ENCODE data around the gene ETV1.

ETV1 gene

DNA sequence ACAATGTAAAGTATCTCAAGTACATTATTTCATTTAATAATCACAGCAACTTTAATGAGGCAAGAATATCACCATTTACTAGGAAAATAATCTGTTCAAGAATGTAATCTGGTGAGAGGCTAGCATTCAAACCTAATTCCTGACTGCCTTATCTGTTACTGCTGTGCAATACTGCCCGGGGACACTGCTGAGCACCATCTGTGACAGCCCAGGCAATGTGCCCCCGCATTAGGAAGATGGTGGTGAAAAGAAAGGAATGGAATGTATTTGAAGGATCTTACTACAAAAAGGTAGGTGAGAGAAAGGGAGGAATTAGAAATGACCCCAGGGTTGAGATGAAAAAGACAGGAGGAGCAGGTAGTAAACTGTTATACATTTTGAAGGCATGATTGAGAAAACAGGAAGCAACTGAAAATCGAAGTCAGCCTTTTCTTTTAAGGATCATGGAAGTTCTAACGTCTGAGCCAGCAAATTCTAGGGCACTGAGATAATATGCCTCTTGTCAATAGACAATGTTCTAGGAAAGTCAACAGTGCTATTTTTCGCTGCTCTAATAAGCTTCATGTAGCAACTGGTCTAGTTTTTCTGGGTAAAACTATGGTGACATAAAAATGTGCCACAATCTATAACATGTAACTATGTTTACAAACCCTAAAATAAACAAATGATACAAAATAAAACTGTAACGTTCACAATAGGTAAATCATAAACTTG, 90.4 kb downstream of the ETV1 start:
- Histone ChIP-seq H3K36me3 (ENCODE audit: insufficient read depth, low read length) (no peaks in the 10 kb centered on the region), H3K9ac (ENCODE audit: low read length) (no peak overlapping the region), H3K27me3 (ENCODE audit: control insufficient read depth in 1 of 2, insufficient read depth in 2 of 2, low read length in 2 of 2) (no peaks in the 10 kb centered on the region), H3K4me1 (ENCODE audit: insufficient read depth, low read length) (no peaks in the 10 kb centered on the region), H3K27ac (ENCODE audit: low read depth, low read length) (no peak overlapping the region), H3K4me3 (ENCODE audit: low read depth in 1 of 2, low read length in 2 of 2) (no peak overlapping the region), H3K9me3 (ENCODE audit: low read length) (no peaks in the 10 kb centered on the region)

DNA sequence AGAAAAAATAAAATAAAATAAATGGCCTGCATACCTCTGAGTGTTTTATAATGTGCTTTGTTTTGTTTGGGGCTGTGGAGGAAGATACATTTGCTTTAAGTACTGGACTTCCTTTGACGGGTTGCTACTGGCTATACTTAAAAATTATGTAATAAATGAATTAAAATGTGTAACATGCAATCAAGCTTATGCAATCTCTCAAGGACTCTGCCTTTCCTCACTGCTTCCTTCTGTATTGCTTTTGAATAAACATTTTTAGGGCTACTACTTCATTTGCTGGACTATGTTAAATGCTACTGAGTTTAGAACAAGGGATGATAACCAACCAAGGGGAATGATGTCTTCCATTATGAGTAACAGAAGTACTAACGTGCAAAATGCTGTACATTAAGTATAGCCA, 91.6 kb downstream of the ETV1 start:
- Histone ChIP-seq H3K9me3 (ENCODE audit: low read length) (no peaks in the 10 kb centered on the region), H3K4me1 (ENCODE audit: insufficient read depth, low read length) (no peaks in the 10 kb centered on the region), H3K9ac (ENCODE audit: low read length) (no peak overlapping the region), H3K4me3 (ENCODE audit: low read depth in 1 of 2, low read length in 2 of 2) (no peak overlapping the region), H3K27ac (ENCODE audit: low read depth, low read length) (no peak overlapping the region), H3K27me3 (ENCODE audit: control insufficient read depth in 1 of 2, insufficient read depth in 2 of 2, low read length in 2 of 2) (no peaks in the 10 kb centered on the region), H3K36me3 (ENCODE audit: insufficient read depth, low read length) (no peaks in the 10 kb centered on the region)

DNA sequence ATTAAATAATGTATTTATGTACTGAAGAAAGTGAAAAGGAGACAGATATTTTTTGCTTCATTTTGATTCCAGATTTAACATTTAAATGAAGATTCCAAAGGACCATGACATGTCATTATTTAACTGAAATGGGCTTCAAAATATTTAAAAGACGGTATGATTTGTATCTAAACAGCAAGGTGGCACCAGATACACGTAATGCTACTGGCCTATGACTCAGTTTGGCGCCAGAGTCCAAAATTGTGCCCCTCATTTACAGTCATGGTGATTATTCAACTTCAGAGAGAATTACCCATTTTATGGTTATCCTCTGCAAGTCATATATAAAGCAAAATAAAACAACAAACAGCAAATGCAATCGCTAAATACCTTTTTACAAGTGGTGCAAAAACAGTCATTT, 94.5 kb downstream of the ETV1 start:
- Histone ChIP-seq H3K36me3 (ENCODE audit: insufficient read depth, low read length) (no peaks in the 10 kb centered on the region), H3K9me3 (ENCODE audit: low read length) (no peaks in the 10 kb centered on the region), H3K4me3 (ENCODE audit: low read depth in 1 of 2, low read length in 2 of 2) (no peak overlapping the region), H3K9ac (ENCODE audit: low read length) (no peak overlapping the region), H3K27ac (ENCODE audit: low read depth, low read length) (no peak overlapping the region), H3K4me1 (ENCODE audit: insufficient read depth, low read length) (no peaks in the 10 kb centered on the region), H3K27me3 (ENCODE audit: control insufficient read depth in 1 of 2, insufficient read depth in 2 of 2, low read length in 2 of 2) (no peaks in the 10 kb centered on the region)

DNA sequence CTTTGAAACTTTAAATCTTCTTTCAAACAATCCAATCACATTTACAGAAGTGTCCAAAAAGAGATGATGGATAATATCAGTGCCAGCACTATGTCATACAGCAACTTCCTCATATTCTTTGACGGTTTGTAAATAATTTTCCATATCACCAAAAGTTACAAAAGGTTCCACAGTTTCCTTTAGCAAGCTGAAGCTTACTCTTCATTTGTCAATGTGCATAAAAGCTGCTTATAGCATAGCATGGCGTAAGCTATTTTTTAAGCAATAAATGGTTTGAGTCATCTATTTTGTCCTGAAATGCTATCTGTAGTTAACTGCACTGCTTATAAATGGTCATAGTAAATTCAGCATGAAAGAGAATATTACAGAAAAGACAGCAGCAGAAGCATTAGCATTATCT, 95.1 kb downstream of the ETV1 start:
- Histone ChIP-seq H3K27me3 (ENCODE audit: control insufficient read depth in 1 of 2, insufficient read depth in 2 of 2, low read length in 2 of 2) (no peaks in the 10 kb centered on the region), H3K9me3 (ENCODE audit: low read length) (no peaks in the 10 kb centered on the region), H3K4me3 (ENCODE audit: low read depth in 1 of 2, low read length in 2 of 2) (no peak overlapping the region), H3K36me3 (ENCODE audit: insufficient read depth, low read length) (no peaks in the 10 kb centered on the region), H3K4me1 (ENCODE audit: insufficient read depth, low read length) (no peaks in the 10 kb centered on the region), H3K27ac (ENCODE audit: low read depth, low read length) (no peak overlapping the region), H3K9ac (ENCODE audit: low read length) (no peak overlapping the region)

DNA sequence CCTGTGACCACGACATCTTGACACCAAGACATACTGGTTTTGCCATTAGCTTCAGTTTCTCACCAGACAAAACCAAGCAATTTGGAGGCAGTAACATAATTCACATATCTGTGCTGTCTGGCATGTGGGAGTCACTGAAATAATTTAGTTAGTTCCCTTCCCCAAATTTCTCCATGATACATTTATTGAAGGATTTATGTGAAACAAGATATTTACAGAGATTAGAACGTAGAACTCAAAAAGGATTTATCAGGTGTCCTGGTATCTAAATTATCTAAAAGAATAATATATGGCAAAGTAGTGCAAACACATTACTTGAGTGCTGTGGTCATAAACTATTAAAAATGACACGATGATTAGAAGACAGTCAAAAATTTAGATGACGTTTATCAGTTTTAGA, 98.7 kb downstream of the ETV1 start:
- H3K9me3 ChIP-seq (ENCODE audit: low read length) = no peaks in the 10 kb centered on the region
- H3K4me1 ChIP-seq (ENCODE audit: insufficient read depth, low read length) = no peaks in the 10 kb centered on the region
- no peaks in the 10 kb centered on the region for H3K36me3 ChIP-seq (ENCODE audit: insufficient read depth, low read length)
- H3K4me3 ChIP-seq (ENCODE audit: low read depth in 1 of 2, low read length in 2 of 2) = no peak overlapping the region
- no peaks in the 10 kb centered on the region for H3K27me3 ChIP-seq (ENCODE audit: control insufficient read depth in 1 of 2, insufficient read depth in 2 of 2, low read length in 2 of 2)
- H3K27ac ChIP-seq (ENCODE audit: low read depth, low read length) = no peak overlapping the region
- H3K9ac ChIP-seq (ENCODE audit: low read length) = no peak overlapping the region

DNA sequence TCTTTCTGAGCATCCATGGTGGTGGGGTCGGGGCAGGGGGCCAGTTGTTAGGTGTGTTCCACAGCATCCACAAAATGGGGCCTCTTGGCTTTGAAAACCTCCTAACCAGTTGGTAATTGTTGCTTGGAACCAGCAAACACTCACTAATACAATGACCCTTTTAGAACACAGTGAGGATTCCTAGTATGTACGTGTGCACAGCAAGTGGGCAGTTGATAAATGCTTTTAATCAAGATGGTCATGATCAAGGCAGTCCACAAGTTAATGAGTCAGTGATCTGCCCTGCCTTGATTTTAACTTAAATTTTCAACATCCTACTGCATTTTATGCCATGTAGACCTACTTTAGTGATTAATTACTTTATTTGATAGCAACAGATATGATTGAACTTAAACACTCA, 103.1 kb downstream of the ETV1 start:
- Histone ChIP-seq H3K9me3 (ENCODE audit: low read length) (no peaks in the 10 kb centered on the region), H3K9ac (ENCODE audit: low read length) (no peak overlapping the region), H3K27me3 (ENCODE audit: control insufficient read depth in 1 of 2, insufficient read depth in 2 of 2, low read length in 2 of 2) (no peaks in the 10 kb centered on the region), H3K4me1 (ENCODE audit: insufficient read depth, low read length) (no peaks in the 10 kb centered on the region), H3K27ac (ENCODE audit: low read depth, low read length) (no peak overlapping the region), H3K4me3 (ENCODE audit: low read depth in 1 of 2, low read length in 2 of 2) (no peak overlapping the region), H3K36me3 (ENCODE audit: insufficient read depth, low read length) (no peaks in the 10 kb centered on the region)

DNA sequence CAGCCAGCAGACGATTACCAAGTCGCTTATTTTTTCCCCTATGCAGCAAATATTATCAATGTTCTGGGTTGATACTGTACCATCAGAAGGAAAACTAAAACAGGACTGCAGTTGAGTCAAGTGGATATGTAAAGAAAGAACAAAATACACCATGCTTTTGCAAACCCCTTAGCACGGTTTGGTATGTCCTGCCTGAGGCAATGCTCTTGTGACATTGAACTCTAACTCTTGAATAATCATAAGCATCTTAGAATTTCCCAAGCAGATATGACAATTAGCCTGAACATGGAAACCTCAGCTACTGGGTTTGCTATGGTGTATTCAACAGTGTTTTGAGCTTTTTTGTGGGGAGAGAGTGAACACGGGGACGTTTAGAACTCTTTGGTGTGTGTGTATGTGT, 107.4 kb downstream of the ETV1 start:
- Histone ChIP-seq H3K4me3 (ENCODE audit: low read depth in 1 of 2, low read length in 2 of 2) (no peak overlapping the region), H3K4me1 (ENCODE audit: insufficient read depth, low read length) (no peaks in the 10 kb centered on the region), H3K27ac (ENCODE audit: low read depth, low read length) (no peak overlapping the region), H3K27me3 (ENCODE audit: control insufficient read depth in 1 of 2, insufficient read depth in 2 of 2, low read length in 2 of 2) (no peaks in the 10 kb centered on the region), H3K36me3 (ENCODE audit: insufficient read depth, low read length) (no peaks in the 10 kb centered on the region), H3K9me3 (ENCODE audit: low read length) (no peaks in the 10 kb centered on the region), H3K9ac (ENCODE audit: low read length) (no peak overlapping the region)

DNA sequence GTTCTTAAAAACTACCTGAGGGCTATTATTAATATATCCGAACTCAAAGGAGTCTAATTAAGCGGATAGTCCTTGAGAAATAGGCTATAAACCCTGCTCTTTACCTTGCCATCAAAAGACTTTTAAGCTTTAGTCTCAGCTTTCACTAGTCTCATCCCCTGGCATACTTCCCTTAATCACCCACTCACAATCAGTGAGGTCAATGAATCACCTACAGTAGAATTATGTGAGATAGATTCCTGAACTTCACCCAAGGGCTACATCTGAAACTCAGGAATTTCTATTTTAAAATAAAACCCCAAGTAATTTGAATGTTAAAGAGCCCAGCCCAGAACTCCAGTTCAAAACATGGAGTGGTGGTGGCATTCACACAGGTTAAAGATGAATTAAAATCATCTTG, 108.7 kb downstream of the ETV1 start:
- Histone ChIP-seq H3K4me1 (ENCODE audit: insufficient read depth, low read length) (no peaks in the 10 kb centered on the region), H3K4me3 (ENCODE audit: low read depth in 1 of 2, low read length in 2 of 2) (no peak overlapping the region), H3K36me3 (ENCODE audit: insufficient read depth, low read length) (no peaks in the 10 kb centered on the region), H3K27me3 (ENCODE audit: control insufficient read depth in 1 of 2, insufficient read depth in 2 of 2, low read length in 2 of 2) (no peaks in the 10 kb centered on the region), H3K27ac (ENCODE audit: low read depth, low read length) (no peak overlapping the region), H3K9me3 (ENCODE audit: low read length) (no peaks in the 10 kb centered on the region), H3K9ac (ENCODE audit: low read length) (no peak overlapping the region)

DNA sequence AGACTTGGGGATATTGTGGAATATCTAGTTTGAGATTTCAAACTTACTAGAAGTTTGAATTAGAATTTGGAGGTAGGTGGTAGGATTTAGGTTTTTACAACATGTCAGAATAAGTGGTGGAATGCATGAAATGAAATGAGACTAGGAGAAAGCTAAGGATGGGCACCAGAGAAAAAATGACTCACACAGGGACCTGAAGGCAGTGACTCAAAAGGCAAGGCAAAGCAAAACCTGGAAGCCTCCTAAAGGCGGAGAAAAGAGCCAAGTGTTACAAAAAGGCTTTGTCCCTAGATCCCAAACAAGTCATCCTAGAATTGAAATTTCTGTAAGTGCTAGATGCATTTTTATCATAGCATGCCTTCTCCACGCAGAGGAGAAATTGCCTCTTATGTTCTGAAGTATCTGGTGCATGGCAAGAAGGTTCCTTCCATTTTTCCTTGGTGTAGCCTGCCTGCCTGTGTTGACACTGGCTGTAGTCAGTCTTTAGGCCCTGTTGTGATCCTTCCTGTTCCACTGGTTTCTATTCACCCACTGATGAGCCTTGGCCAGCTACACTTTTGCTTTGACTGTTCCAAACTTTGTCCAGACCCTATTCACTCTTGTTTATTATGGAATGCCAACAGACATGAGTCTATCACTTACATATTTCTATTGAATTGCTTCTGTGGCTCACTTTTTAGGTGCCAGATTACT, 109.3 kb downstream of the ETV1 start:
- Histone ChIP-seq H3K27me3 (ENCODE audit: control insufficient read depth in 1 of 2, insufficient read depth in 2 of 2, low read length in 2 of 2) (no peaks in the 10 kb centered on the region), H3K4me1 (ENCODE audit: insufficient read depth, low read length) (no peaks in the 10 kb centered on the region), H3K9me3 (ENCODE audit: low read length) (no peaks in the 10 kb centered on the region), H3K9ac (ENCODE audit: low read length) (no peak overlapping the region), H3K36me3 (ENCODE audit: insufficient read depth, low read length) (no peaks in the 10 kb centered on the region), H3K4me3 (ENCODE audit: low read depth in 1 of 2, low read length in 2 of 2) (no peak overlapping the region), H3K27ac (ENCODE audit: low read depth, low read length) (no peak overlapping the region)

DNA sequence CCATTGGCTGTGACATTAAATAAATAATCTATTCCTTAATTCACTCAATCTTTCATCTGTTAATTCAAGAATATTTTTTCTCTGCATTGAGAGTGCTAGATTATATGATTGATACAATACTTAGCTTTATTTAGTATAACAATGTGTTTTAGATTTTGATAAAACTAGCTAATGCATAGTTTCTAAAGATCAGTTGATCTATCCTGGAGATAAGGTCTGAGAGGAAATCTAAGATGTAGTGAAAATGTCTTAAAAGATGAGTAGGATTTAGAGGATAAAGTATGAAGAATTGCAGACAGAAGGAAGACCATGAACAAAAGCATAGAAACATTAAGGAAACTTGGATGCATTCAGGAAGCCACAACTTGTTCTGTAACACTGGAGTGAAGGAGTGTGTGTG, 110.3 kb downstream of the ETV1 start:
- Histone ChIP-seq H3K27me3 (ENCODE audit: control insufficient read depth in 1 of 2, insufficient read depth in 2 of 2, low read length in 2 of 2) (no peaks in the 10 kb centered on the region), H3K4me1 (ENCODE audit: insufficient read depth, low read length) (no peaks in the 10 kb centered on the region)

DNA sequence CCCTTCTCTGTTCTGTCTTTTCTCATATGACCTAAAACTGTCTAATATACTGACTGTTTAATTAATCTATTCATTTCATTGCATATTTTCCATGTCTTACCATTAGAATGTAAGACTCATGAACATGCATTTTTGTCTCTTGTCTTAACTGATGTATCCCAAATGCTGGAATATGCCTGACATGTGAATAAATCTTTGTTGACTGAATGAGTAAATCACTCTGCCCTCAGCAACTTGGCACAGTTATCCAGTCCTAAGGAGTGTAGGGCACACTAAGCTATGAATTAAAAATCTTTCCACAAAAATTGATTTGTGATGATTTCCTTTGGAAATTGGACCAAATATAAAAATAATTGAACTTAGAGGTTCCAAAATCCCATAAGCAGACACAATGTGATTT, 111.3 kb downstream of the ETV1 start:
- H3K27me3 ChIP-seq (ENCODE audit: control insufficient read depth in 1 of 2, insufficient read depth in 2 of 2, low read length in 2 of 2) = no peaks in the 10 kb centered on the region
- no peaks in the 10 kb centered on the region for H3K36me3 ChIP-seq (ENCODE audit: insufficient read depth, low read length)
- H3K4me1 ChIP-seq (ENCODE audit: insufficient read depth, low read length) = no peaks in the 10 kb centered on the region
- H3K9ac ChIP-seq (ENCODE audit: low read length) = no peak overlapping the region
- no peaks in the 10 kb centered on the region for H3K9me3 ChIP-seq (ENCODE audit: low read length)
- no peak overlapping the region for H3K4me3 ChIP-seq (ENCODE audit: low read depth in 1 of 2, low read length in 2 of 2)
- H3K27ac ChIP-seq (ENCODE audit: low read depth, low read length) = no peak overlapping the region

More for the DNA sequence above, 110.3 kb downstream of the ETV1 start:
- Histone ChIP-seq H3K27ac (ENCODE audit: low read depth, low read length) (no peak overlapping the region), H3K36me3 (ENCODE audit: insufficient read depth, low read length) (no peaks in the 10 kb centered on the region), H3K9me3 (ENCODE audit: low read length) (no peaks in the 10 kb centered on the region), H3K4me3 (ENCODE audit: low read depth in 1 of 2, low read length in 2 of 2) (no peak overlapping the region), H3K9ac (ENCODE audit: low read length) (no peak overlapping the region)

DNA sequence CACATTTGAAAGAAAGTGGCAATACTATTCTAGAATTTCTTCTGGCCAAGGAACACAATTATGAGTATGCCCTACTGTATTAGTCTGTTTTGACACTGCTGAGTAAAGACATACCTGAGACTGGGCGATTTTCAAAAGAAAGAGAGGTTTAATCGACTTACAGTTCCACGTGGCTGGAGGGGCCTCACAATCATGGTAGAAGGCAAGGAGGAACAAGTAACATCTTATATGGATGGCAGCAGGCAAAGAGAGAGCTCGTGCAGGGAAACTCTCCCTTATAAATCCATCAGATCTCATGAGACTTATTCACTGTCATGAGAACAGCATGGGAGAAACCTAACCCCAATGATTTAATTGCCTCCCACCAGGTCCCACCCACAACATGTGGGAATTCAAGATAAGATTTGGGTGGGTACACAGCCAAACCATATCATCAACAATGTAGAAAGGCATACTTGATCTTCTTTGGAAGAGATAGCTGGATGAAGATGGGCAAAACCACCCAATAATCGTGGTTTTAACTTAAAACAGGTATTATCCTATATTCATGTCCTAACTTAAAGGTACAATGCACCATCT, 113.9 kb downstream of the ETV1 start:
- Histone ChIP-seq H3K27ac (ENCODE audit: low read depth, low read length) (no peak overlapping the region), H3K36me3 (ENCODE audit: insufficient read depth, low read length) (no peaks in the 10 kb centered on the region), H3K27me3 (ENCODE audit: control insufficient read depth in 1 of 2, insufficient read depth in 2 of 2, low read length in 2 of 2) (no peaks in the 10 kb centered on the region), H3K9ac (ENCODE audit: low read length) (no peak overlapping the region), H3K4me3 (ENCODE audit: low read depth in 1 of 2, low read length in 2 of 2) (no peak overlapping the region), H3K9me3 (ENCODE audit: low read length) (no peaks in the 10 kb centered on the region), H3K4me1 (ENCODE audit: insufficient read depth, low read length) (no peaks in the 10 kb centered on the region)
